ENCODE data around the gene TNIP2.

- TF ChIP-seq CTCF (IDR thresholded peaks at IDR 0.05) (no peak), POLR2A (IDR thresholded peaks at IDR 0.05) (no peak)
Observed at GRCh38 chr4:2733001-2733843, 22.9 kb downstream of the TNIP2 start.

All from Peyer's patch (tissue), 4 donors.